Keratinocyte (primary cell): ENCODE measurements around the gene MRPS18C. TPM values are rescaled to one million over a fixed set of nuclear protein-coding genes. Genes with fewer than 3 reads are reported as not detected.

ENCODE experiments used
- DNase-seq: peaks from one replicate; pipeline ENCODE4 v3.0.0-alpha.2; 2011; ENCODE audit warnings: low read depth, missing footprints, low spot score
- FAIRE-seq: peaks from 2 replicates; lab custom pipeline; 2011; peaks lifted over from hg19 to GRCh38; lab: Jason Lieb, UNC
- H2AFZ ChIP-seq: 2 replicates; pipeline ENCODE4 v1.6.0; 2012; ENCODE audit warnings: low read length, control low read depth, inconsistent platforms; ENCODE audit not compliant: control insufficient read depth
- H3K27ac ChIP-seq: 2 replicates; pipeline ENCODE4 v1.5.1; 2011; ENCODE audit warnings: low read length; ENCODE audit not compliant: control insufficient read depth, insufficient read depth
- H3K27me3 ChIP-seq: 3 replicates; pipeline ENCODE4 v1.6.0; 2011; ENCODE audit warnings: low read length; ENCODE audit not compliant: control insufficient read depth, insufficient read depth; ENCODE audit errors: extremely low read depth
- H3K36me3 ChIP-seq, 2 experiments: 2 replicates in 1 of 2; 3 replicates in 1 of 2; pipeline ENCODE4 v1.5.1; 2011; ENCODE audit warnings: low read length in 2 of 2, mild to moderate bottlenecking in 1 of 2; ENCODE audit not compliant: control insufficient read depth in 2 of 2, insufficient read depth in 2 of 2; ENCODE audit errors: extremely low read depth in 1 of 2
- H3K4me1 ChIP-seq: 3 replicates; pipeline ENCODE4 v1.5.1; 2011; ENCODE audit warnings: low read length; ENCODE audit not compliant: control insufficient read depth, insufficient read depth; ENCODE audit errors: extremely low read depth
- H3K4me2 ChIP-seq: 3 replicates; pipeline ENCODE4 v1.6.0; 2011; ENCODE audit warnings: low read depth, low read length; ENCODE audit not compliant: control insufficient read depth, insufficient read depth; ENCODE audit errors: extremely low read depth
- H3K4me3 ChIP-seq, 3 experiments: fragments of 200-600 bp in 1 of 3; sonication (generic) in 1 of 3; 2 replicates in 2 of 3; 3 replicates in 1 of 3; pipeline ENCODE4 v1.5.1; 2011 to 2016; ENCODE audit warnings: low read length in 3 of 3, mild to moderate bottlenecking in 3 of 3, control low read depth in 2 of 3, inconsistent platforms in 1 of 3, low read depth in 1 of 3, mixed read lengths in 1 of 3, mixed run types in 1 of 3, moderate library complexity in 1 of 3; ENCODE audit not compliant: control insufficient read depth in 2 of 3, insufficient read depth in 2 of 3; ENCODE audit errors: extremely low read depth in 1 of 3
- H3K79me2 ChIP-seq: 2 replicates; pipeline ENCODE4 v1.6.0; 2012; ENCODE audit warnings: low read length; ENCODE audit not compliant: control insufficient read depth, insufficient read depth
- H3K9ac ChIP-seq: 3 replicates; pipeline ENCODE4 v1.6.0; 2011; ENCODE audit warnings: low read length; ENCODE audit not compliant: control insufficient read depth, insufficient read depth; ENCODE audit errors: extremely low read depth
- H3K9me1 ChIP-seq: 3 replicates; pipeline ENCODE4 v1.6.0; 2011; ENCODE audit warnings: low read length; ENCODE audit not compliant: control insufficient read depth, insufficient read depth; ENCODE audit errors: extremely low read depth
- H3K9me3 ChIP-seq: 2 replicates; pipeline ENCODE4 v1.5.1; 2012; ENCODE audit warnings: low read depth, low read length; ENCODE audit not compliant: control insufficient read depth
- H4K20me1 ChIP-seq: 3 replicates; pipeline ENCODE4 v1.6.0; 2011; ENCODE audit warnings: low read length; ENCODE audit not compliant: control insufficient read depth, insufficient read depth; ENCODE audit errors: extremely low read depth
- CTCF ChIP-seq, 3 experiments: IDR thresholded peaks in 1 of 3; conservative IDR thresholded peaks in 1 of 3; optimal IDR thresholded peaks in 1 of 3; 2 replicates in 2 of 3; 3 replicates in 1 of 3; pipeline versions ENCODE3 to v1.5.1; 2011; ENCODE audit warnings: low read length in 3 of 3, mild to moderate bottlenecking in 3 of 3, moderate library complexity in 2 of 3, control low read depth in 1 of 3, inconsistent platforms in 1 of 3; ENCODE audit not compliant: insufficient read depth in 2 of 3; ENCODE audit errors: extremely low read depth in 1 of 3
- EZH2 ChIP-seq: IDR thresholded peaks from one replicate; pipeline ENCODE4 v1.6.1; 2012; ENCODE audit warnings: inconsistent platforms, mild to moderate bottlenecking, low read length, moderate library complexity
- dilution Hi-C: fragments of 300-500 bp; cut with MboI; formaldehyde crosslinking; loops from one replicate; pipeline ENCODE4 v1.7.0; 2020; ENCODE audit warnings: low sequenced_read_pairs; ENCODE audit not compliant: extremely low pct_ligation_motif_present
- polyA plus RNA-seq, 5 experiments: library from polyadenylated mRNA; depleted of rRNA in 3 of 5; stranded (reverse) in 3 of 5; stranded (forward) in 1 of 5; unstranded in 1 of 5; fragments of >200 nt; gene quantifications; 1 replicate in 1 of 5; 2 replicates in 3 of 5; 3 replicates in 1 of 5; pipeline versions ENCODE4 v1.2.1 to v1.2.3, GENCODE V29; 2011 to 2012; ENCODE audit warnings: missing spikeins in 2 of 5, low read depth in 1 of 5, low replicate concordance in 1 of 5

Gene MRPS18C
- polyA plus RNA-seq, 1 donor (not counting 4 experiments of a cell fraction or from before 2014, with no cell fraction given), result 55.4 TPM

- H3K9me3 ChIP-seq, result no peaks in the 10 kb centered on the region
- no peaks in the 10 kb centered on the region for H3K9me1 ChIP-seq
- dilution Hi-C loops, result no loop called here
- no peak overlapping the region for H3K4me2 ChIP-seq
- TF ChIP-seq CTCF (optimal IDR thresholded peaks at IDR 0.05 in 1 of 3, IDR thresholded peaks at IDR 0.05 in 1 of 3, conservative IDR thresholded peaks at IDR 0.05 in 1 of 3; ENCODE audit: extremely low read depth in 1 of 3, insufficient read depth in 2 of 3, low read length in 3 of 3) (no peak), EZH2 (no peak)
- no peak overlapping the region for H3K4me3 ChIP-seq
- H3K4me1 ChIP-seq, result no peaks in the 10 kb centered on the region
- H3K27me3 ChIP-seq, result no peaks in the 10 kb centered on the region
- H2AFZ ChIP-seq, result no peak overlapping the region
- DNase-seq (no peak), FAIRE-seq (no peak)
- no peaks in the 10 kb centered on the region for H4K20me1 ChIP-seq
- H3K27ac ChIP-seq, result no peak overlapping the region
- H3K36me3 ChIP-seq, result peaks cover 3 to 8% of the 10 kb centered on the region in 2 experiments
- H3K9ac ChIP-seq, result no peak overlapping the region
- H3K79me2 ChIP-seq, result no peaks in the 10 kb centered on the region
These were observed 37.6 kb upstream of the MRPS18C start for GRCh38 chr4:83418211-83418610.

GRCh38 chr4:83431200-83431599 is 24.7 kb upstream of the MRPS18C start:
- Histone ChIP-seq H3K4me3 (no peak overlapping the region), H3K79me2 (no peaks in the 10 kb centered on the region), H3K4me1 (no peaks in the 10 kb centered on the region), H3K4me2 (no peak overlapping the region), H3K9me1 (no peaks in the 10 kb centered on the region), H3K36me3 (no peaks in the 10 kb centered on the region), H3K27me3 (no peaks in the 10 kb centered on the region), H3K9me3 (no peaks in the 10 kb centered on the region), H3K27ac (no peak overlapping the region), H4K20me1 (no peaks in the 10 kb centered on the region), H3K9ac (no peak overlapping the region), H2AFZ (no peak overlapping the region)
- FAIRE-seq, result no peak
- TF ChIP-seq EZH2, result no peak
- no peak for TF ChIP-seq CTCF (optimal IDR thresholded peaks at IDR 0.05 in 1 of 3, IDR thresholded peaks at IDR 0.05 in 1 of 3, conservative IDR thresholded peaks at IDR 0.05 in 1 of 3; ENCODE audit: extremely low read depth in 1 of 3, insufficient read depth in 2 of 3, low read length in 3 of 3)
- DNase-seq, result no peak
- dilution Hi-C loops, result no loop called here
